Heart left ventricle (tissue), 16 donors: ENCODE data around the gene SFXN2. TPM values are rescaled to one million over a fixed set of nuclear protein-coding genes. Genes with fewer than 3 reads are reported as not detected.
A peak's percentile ranks its signal among the peaks of the same experiment; 100 is the strongest.

Source experiments
- ATAC-seq, 4 donors: fragments of 200-7000 bp; cut with Tn5 transposase; one replicate each; pipeline ENCODE4 v1.9.1; 2020 to 2022; ENCODE audit warnings: moderate library complexity in 4 of 4, mild to moderate bottlenecking in 3 of 4, moderate number of reproducible peaks in 1 of 4
- DNase-seq, 5 donors: peaks; one replicate each; pipeline ENCODE4 v3.0.0-alpha.2; 2020
- H3K27ac ChIP-seq, 12 donors: fragments of 200-600 bp; sonication (generic) in 4 of 12; one replicate each; pipeline versions ENCODE4 v1.5.0 to v1.8.0; 2016 to 2022; ENCODE audit warnings: mild to moderate bottlenecking in 2 of 12
- H3K27me3 ChIP-seq, 9 donors: fragments of 200-600 bp; sonication (generic) in 2 of 9; one replicate each; pipeline versions ENCODE4 v1.5.1 to v1.8.0; 2016 to 2022; ENCODE audit warnings: mild to moderate bottlenecking in 3 of 9
- H3K36me3 ChIP-seq, 9 donors: fragments of 200-600 bp; sonication (generic) in 2 of 9; one replicate each; pipeline versions ENCODE4 v1.5.0 to v1.8.0; 2018 to 2022; ENCODE audit warnings: mild to moderate bottlenecking in 2 of 9
- H3K4me1 ChIP-seq, 12 donors: fragments of 200-600 bp; sonication (generic) in 4 of 12; one replicate each; pipeline versions ENCODE4 v1.5.0 to v1.8.0; 2016 to 2022; ENCODE audit warnings: mild to moderate bottlenecking in 3 of 12
- H3K4me3 ChIP-seq, 12 donors: fragments of 200-600 bp; sonication (generic) in 4 of 12; one replicate each; pipeline versions ENCODE4 v1.5.0 to v1.8.0; 2017 to 2022; ENCODE audit warnings: mild to moderate bottlenecking in 9 of 12, moderate library complexity in 4 of 12
- H3K9me3 ChIP-seq, 12 donors: fragments of 200-600 bp; sonication (generic) in 4 of 12; one replicate each; pipeline versions ENCODE4 v1.5.0 to v1.8.0; 2016 to 2022; ENCODE audit warnings: mild to moderate bottlenecking in 1 of 12
- CTCF ChIP-seq, 12 donors: fragments of 200-600 bp; sonication (generic) in 4 of 12; IDR thresholded peaks; one replicate each; pipeline versions ENCODE4 v1.5.0 to v1.8.0; 2018 to 2022; ENCODE audit warnings: antibody characterized with exemption in 12 of 12, mild to moderate bottlenecking in 5 of 12
- POLR2A ChIP-seq, 2 donors: fragments of 450-650 bp; IDR thresholded peaks; one replicate each; pipeline ENCODE4 v1.6.1; 2017; ENCODE audit warnings: antibody characterized with exemption in 2 of 2, mild to moderate bottlenecking in 2 of 2, moderate library complexity in 2 of 2
- WGBS, 4 donors: extraction: QIAGEN DNeasy Blood & Tissue Kit in 2 of 4; methylation state at CpG; one replicate each; pipeline versions ENCODE4 v1.1.5 to v1.1.7; 2013 to 2018; 5-methylcytosine and 5-hydroxymethylcytosine counted together
- intact Hi-C, 10 donors: fragments of 100-400 bp; cut with DNase I; formaldehyde crosslinking; loops; one replicate each; pipeline versions ENCODE4 v1.11.1 to v1.14.2; 2022
- polyA plus RNA-seq, 2 donors: library from polyadenylated mRNA; stranded (reverse); fragments of 200-250 nt; gene quantifications; one replicate each; pipeline ENCODE4 v1.2.3, GENCODE V29; 2013
- total RNA-seq, 9 donors: library from RNA; depleted of rRNA in 2 of 9; stranded (reverse); fragments of >200 nt in 2 of 9; fragmentation: NEBNext Ultra II Directional in 3 of 9; extraction: Animal tissue kit (Norgen Biotek cat#: 25700) in 3 of 9; gene quantifications; one replicate each; pipeline versions ENCODE4 v1.1.0 to v1.2.4, GENCODE V29; 2016 to 2023
- donor health status: ischemic (EF 13 %, LVEDD 7.1; RV severe dilation, severe dysfunction).
- donor health status: healthy with polysubstance abuse.
- donor health status: DM: no; HTN: yes; CAD: no.
- donor health status: DM: no; HTN: no; CAD: no.
- donor health status: ischemic (EF 25% LVEDD 6.9; RV normal size, moderate dysfunction).
- donor health status: ischemic (EF 25% LVEDD 5.7; RV mildly dilated, moderate dysfunction).
- donor health status: healthy.
- donor health status: DM: yes; HTN: yes; CAD: no.
- donor health status: ischemic (EF 35%, LVEDD 5.7; RV mildly dilated, moderate dysfunction).
- donor health status: nonischemic (EF 11% LVEDD 7.7; RV severe dilation, severe dysfunction).
- donor health status: DM: yes; HTN: yes; CAD: no.
- donor health status: PGD.
- donor health status: ischemic (EF 29% LVEDD 5.4; RV normal size, mild dysfunction).
- donor health status: nonischemic (EF 23%, LVEDD 6.1; RV moderate dilation, normal function).

The SFXN2 gene
- total and polyA plus RNA-seq, 11 donors: 0.50 to 7.2 (median 2.4) TPM

- Histone ChIP-seq H3K27ac (no peak overlapping the region), H3K4me3 (no peak overlapping the region), H3K9me3 (peaks cover 0 to 2% (median 0%) of the 10 kb centered on the region in 12 donors), H3K27me3 (no peaks in the 10 kb centered on the region), H3K4me1 (peaks cover 0 to 20% (median under 1%) of the 10 kb centered on the region in 12 donors), H3K36me3 (peaks cover 0 to 9% (median 0%) of the 10 kb centered on the region in 9 donors)
- 95 to 99% (median 97%) methylated on average over 4 of the region's 4 CpGs for WGBS, 4 donors
- no peak for TF ChIP-seq POLR2A (IDR thresholded peaks at IDR 0.05)
- TF ChIP-seq CTCF (IDR thresholded peaks at IDR 0.05): no peak
- no peak for DNase-seq
- no peak for ATAC-seq
- intact Hi-C loops: loop anchor here in 4 of 10 donors (10.0 kb wide), 2 partner anchors 341 to 521 kb away; partner anchors contain the start of gene RPEL1 (in 2 of the 4)
These were observed 9.6 kb downstream of the SFXN2 start for GRCh38 chr10:102723989-102724388.

- no peaks in the 10 kb centered on the region for H3K27me3 ChIP-seq
- DNase-seq (no peak), ATAC-seq (peak in 1 of 4 donors; percentile 19)
- TF ChIP-seq POLR2A (IDR thresholded peaks at IDR 0.05) (no peak), CTCF (IDR thresholded peaks at IDR 0.05) (no peak)
- peaks cover 0 to 13% (median 3%) of the 10 kb centered on the region in 9 donors for H3K36me3 ChIP-seq
- peaks cover 0 to 20% (median 6%) of the 10 kb centered on the region in 12 donors for H3K4me1 ChIP-seq
- H3K4me3 ChIP-seq: no peak overlapping the region
- WGBS, 4 donors: 60 to 82% (median 70%) methylated on average over 2 to 3 of the region's 3 CpGs
- H3K9me3 ChIP-seq: peaks cover 0 to 2% (median 0%) of the 10 kb centered on the region in 12 donors
- no peak overlapping the region for H3K27ac ChIP-seq
- intact Hi-C loops: loop anchor here in 8 of 10 donors (5.0 to 10.0 kb wide), 8 partner anchors 91 to 519 kb away; partner anchors contain the start of genes CYP17A1 (in 2 of the 8) and RPEL1 (in 2 of the 8)
These were observed 11.8 kb downstream of the SFXN2 start for GRCh38 chr10:102726274-102726673.

GRCh38 chr10:102727037-102727818, 12.8 kb downstream of the SFXN2 start:
- ATAC-seq (peak in 1 of 4 donors; percentile 64), DNase-seq (no peak)
- Histone ChIP-seq H3K27me3 (no peaks in the 10 kb centered on the region), H3K9me3 (peaks cover 0 to 2% (median 0%) of the 10 kb centered on the region in 12 donors), H3K27ac (peak overlapping the region in 3 of 12 donors; percentile 29 to 52 (median 37)), H3K4me1 (peaks cover 0 to 20% (median 6%) of the 10 kb centered on the region in 12 donors), H3K4me3 (peak overlapping the region in 2 of 12 donors; percentile 26 to 30), H3K36me3 (peaks cover 0 to 13% (median 3%) of the 10 kb centered on the region in 9 donors)
- 66 to 73% (median 70%) methylated on average over 13 of the region's 13 CpGs for WGBS, 4 donors
- no peak for TF ChIP-seq POLR2A (IDR thresholded peaks at IDR 0.05)
- TF ChIP-seq CTCF (IDR thresholded peaks at IDR 0.05): no peak
- intact Hi-C loops: loop anchor here in 8 of 10 donors (5.0 to 10.0 kb wide), 8 partner anchors 90 to 518 kb away; partner anchors contain the start of genes CYP17A1 (in 2 of the 8) and RPEL1 (in 2 of the 8)
